ENCODE results near the gene ZCCHC10. TPM values are rescaled to one million over a fixed set of nuclear protein-coding genes. Genes with fewer than 3 reads are reported as not detected.

ZCCHC10 gene
- total RNA-seq, result 21.2 TPM

GRCh38 chr5:133025804-133026663 lies at the start of gene ZCCHC10:
Gene ZCCHC10 (minus strand): TSS chr5:133026549. CDS start chr5:133026537, 12 bp downstream.

GRCh38 chr5:133051542-133052316 lies 25.4 kb upstream of the ZCCHC10 start, which contains the start of gene HSPA4:
Gene HSPA4 (plus strand): TSS chr5:133052013. CDS start chr5:133052251, 238 bp downstream.

GRCh38 chr5:132963171-132964104 lies 62.9 kb downstream of the ZCCHC10 start, which contains the start of gene AFF4:
Gene AFF4 (minus strand): TSS chr5:132963634. CDS start chr5:132937189, 26,445 bp downstream.

Other genes starting within 250 kb of the ZCCHC10 start
- gene SEPTIN8, start 249.3 kb downstream of the ZCCHC10 start, total RNA-seq, result 73.3 TPM
- 2.3 TPM for gene SOWAHA, start 213.2 kb downstream of the ZCCHC10 start, total RNA-seq
- 5.2 TPM for gene SHROOM1, start 195.9 kb downstream of the ZCCHC10 start, total RNA-seq
- gene GDF9, start 160.1 kb downstream of the ZCCHC10 start, total RNA-seq, result 1.1 TPM
- gene UQCRQ, start 159.9 kb downstream of the ZCCHC10 start, total RNA-seq, result 78.5 TPM
- gene LEAP2, start 152.9 kb downstream of the ZCCHC10 start, total RNA-seq, result 1.1 TPM
- 126 TPM for gene AFF4, start 62.9 kb downstream of the ZCCHC10 start, total RNA-seq
- 148 TPM for gene HSPA4, start 25.5 kb upstream of the ZCCHC10 start, total RNA-seq

Data from camera-type eye (tissue), 1 donor.